NCI-H1930 (cell line): ENCODE results near the gene SSTR4.
"Not testable (repeated sequence)": the region's sequence is repeated elsewhere in the genome, so short reads cannot be mapped to it uniquely, and the experiment has no call there.

Source experiments
- DNase-seq, 2 experiments: peaks; one replicate each; lab custom pipeline; 2025; lab: John Stamatoyannopoulos, UW

SSTR4 gene

DNA sequence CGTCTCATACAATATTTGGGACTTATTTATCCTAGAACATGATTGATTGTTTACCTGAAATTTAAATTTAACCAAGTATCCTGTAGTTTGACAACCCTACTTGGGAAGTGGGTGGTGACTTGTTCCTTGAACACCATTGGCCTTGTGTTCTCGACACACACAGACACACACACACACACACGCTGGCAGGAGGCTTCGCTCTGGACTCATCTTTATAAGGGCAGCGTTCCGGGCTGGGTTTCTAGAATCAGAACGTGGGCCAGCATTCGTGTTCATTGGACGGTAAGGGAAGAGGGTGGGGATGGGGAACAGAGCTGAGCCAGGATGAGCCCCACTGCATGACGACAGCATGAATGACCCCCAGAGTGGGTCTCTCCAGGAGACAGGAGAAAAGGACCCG is 16.2 kb upstream of the SSTR4 start:
- DNase-seq: no peak

DNA sequence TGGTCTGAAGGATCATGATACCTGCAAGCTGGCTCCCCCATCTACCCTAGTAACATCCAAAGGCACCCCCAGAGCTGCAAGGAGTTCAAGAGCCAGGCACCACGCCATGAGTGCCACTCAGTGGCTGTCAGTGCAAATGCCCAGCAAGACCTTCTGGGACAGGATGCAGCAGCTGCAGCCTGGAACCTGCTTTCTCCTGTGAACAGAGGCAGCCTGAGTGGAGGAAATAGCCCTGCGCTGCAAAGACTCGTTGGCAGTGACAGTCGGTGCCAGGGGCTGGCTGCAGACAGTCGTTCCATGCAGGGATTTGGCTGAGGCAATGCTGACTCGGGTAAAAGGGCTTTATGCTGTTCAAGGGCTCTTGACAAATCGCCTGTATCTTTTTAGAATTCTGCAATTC is 15.7 kb upstream of the SSTR4 start:
- no peak for DNase-seq

GRCh38 chr20:23020230-23021018 is 14.7 kb upstream of the SSTR4 start:
- no peak for DNase-seq

- no peak for DNase-seq
These were observed 13.6 kb upstream of the SSTR4 start for GRCh38 chr20:23021541-23021940.

DNA sequence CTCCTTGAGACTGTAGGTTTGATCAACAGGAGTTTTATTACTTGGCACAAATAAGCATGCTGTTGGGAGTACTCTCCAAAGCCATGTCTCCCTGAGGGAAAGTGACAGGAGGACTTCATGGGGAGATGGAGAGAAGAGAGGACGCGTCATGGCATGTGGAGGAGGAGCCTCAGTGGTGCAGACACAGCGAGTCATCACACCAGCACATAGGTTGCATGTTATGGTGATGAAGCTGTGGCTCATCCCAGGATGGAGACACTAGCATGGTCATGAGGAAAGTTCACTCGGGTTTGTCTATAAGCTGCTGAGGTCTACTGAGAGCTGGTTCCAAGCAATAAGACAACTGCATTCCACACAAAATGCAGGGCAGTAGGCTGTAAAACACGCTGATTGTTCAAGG is 13.2 kb upstream of the SSTR4 start:
- DNase-seq: no peak

- no peak for DNase-seq
These were observed 12.3 kb upstream of the SSTR4 start for GRCh38 chr20:23022849-23023248.

GRCh38 chr20:23023621-23024177 is 11.4 kb upstream of the SSTR4 start:
- DNase-seq: no peak

DNA sequence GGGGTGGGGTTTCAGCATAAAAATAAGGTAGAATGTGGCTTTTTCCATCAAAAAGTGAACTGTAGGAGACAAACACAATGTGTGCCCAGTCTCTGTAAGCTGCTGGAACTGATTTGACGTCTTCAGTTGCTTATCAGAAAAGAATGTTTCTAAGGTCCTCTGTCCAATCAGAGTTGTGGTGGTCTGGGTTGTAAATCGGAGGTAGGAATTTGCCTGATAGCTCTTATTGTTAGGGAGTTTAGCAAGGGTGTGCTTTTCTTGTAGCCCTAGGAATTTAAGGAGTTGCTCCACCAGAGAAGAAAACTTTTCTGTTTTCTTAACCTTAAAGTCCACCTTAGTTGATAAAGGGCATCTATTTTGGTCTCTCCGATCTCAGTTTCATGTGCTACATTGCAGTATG is 10.4 kb upstream of the SSTR4 start:
- DNase-seq: no peak

GRCh38 chr20:23025503-23025902 is 9.6 kb upstream of the SSTR4 start:
- not testable (repeated sequence) for DNase-seq

DNA sequence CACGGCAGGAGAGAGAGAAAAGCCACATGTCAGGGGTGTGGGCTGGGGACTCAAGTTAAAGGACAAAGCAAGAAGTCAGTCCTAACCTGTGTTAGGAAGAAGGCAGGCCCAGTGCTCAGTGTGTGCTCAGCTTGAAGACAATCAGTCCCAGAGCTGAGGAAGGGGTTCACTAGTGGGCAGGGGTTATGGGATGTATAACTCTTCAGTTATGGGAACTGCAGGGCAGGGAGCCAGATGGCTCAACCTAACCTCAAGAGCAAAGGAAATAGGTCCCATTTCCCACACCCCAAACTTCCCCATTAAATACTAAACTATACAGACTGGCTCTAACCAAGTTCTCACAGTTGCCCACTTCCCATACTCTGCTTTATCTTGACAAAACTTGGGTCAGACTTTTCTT is 7.4 kb upstream of the SSTR4 start:
- DNase-seq: no peak

DNA sequence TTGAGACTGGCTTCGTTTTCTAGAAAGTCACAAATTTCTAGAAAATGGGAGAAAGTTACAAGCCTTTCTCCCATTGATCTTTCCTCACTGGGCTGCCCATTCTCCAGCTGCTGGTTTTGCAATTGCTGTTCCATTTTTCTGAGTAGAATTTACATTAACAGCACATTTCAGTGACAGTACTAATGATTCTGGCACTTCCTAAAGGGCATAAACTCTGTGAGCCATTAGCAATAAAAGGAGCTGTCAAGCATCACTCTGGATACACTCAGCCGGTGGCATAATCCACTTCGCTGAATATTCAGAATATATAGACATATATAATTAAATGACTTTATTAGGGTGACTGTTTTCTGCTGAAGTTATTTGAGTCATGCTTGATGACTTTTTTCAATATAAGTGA is 6.7 kb upstream of the SSTR4 start:
- no peak for DNase-seq

GRCh38 chr20:23029324-23029723 is 5.8 kb upstream of the SSTR4 start:
- DNase-seq: no peak

DNA sequence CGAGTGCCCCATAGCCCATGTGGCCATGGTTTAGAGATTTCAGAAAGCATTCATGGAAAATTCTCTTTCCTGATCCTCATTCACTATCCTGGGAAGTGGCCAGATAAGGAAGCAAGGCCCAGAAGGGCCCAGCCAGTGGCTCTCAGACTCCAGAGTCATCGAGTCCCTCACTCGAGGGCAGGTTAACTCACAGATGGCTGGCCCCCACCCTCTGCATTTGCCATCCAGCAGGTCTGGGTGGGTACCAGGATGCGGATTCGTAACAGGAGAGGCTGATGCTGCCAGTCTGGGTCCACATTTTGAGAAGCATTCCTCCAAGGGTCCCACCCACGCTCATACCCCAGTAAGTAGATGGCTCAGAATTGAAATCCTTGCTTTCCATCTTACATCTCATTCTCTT is 3.8 kb upstream of the SSTR4 start:
- no peak for DNase-seq

- no peak for DNase-seq
These were observed 2.9 kb upstream of the SSTR4 start for GRCh38 chr20:23032056-23032749.

- DNase-seq: no peak
These were observed 2.4 kb upstream of the SSTR4 start for GRCh38 chr20:23032750-23033078.

DNA sequence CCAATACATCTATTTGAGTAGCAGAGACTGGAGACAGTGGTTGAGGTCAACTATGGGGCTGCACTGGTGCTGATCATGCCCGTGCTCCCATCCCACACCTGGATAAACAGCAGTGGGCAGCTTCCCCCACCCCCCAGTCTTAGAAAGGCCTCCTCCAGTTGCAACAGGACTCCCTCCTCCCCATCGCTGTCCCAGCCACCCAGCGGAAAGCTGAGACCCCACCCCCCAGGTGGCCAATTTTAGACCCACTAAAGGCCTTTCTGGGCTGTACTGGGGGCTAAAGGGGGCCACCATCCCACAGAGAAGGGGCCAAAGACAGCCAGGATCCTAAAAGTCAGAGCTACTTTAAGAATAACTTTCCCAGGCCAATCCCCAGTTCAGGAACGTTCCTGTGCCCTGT is 1.2 kb upstream of the SSTR4 start:
- no peak for DNase-seq

- no peak for DNase-seq
These were observed 619 bp downstream of the SSTR4 start for GRCh38 chr20:23035731-23036130.

DNA sequence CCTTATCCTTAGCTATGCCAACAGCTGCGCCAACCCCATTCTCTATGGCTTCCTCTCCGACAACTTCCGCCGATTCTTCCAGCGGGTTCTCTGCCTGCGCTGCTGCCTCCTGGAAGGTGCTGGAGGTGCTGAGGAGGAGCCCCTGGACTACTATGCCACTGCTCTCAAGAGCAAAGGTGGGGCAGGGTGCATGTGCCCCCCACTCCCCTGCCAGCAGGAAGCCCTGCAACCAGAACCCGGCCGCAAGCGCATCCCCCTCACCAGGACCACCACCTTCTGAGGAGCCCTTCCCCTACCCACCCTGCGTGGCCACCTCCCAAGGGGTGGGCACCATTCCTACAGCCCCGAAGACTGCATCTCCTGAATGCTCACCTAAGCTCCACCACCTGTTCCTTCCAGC is 1.3 kb downstream of the SSTR4 start:
- DNase-seq: no peak

DNA sequence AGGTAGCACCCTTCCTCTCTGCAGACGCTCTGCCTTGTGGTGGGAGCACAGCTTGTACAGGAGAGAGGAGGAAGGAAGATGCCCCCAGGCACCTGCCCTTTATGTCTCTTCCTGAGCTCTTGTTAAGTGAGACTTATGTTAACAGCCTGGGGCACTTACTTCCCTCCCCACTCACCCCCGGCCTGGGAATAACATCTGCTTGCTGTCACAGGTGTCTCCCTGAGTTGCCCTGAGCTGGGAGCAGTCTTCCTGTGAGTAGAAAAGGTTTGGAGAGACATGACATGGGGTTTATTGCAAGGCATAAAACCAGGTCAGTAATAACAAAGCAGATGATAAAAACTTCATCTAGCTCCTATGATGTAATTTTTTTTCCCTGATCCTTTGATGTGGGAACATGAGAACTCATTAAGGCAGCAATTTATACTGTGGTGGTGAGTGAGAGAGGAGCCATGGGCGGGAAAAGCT is 1.9 kb downstream of the SSTR4 start:
- no peak for DNase-seq

DNA sequence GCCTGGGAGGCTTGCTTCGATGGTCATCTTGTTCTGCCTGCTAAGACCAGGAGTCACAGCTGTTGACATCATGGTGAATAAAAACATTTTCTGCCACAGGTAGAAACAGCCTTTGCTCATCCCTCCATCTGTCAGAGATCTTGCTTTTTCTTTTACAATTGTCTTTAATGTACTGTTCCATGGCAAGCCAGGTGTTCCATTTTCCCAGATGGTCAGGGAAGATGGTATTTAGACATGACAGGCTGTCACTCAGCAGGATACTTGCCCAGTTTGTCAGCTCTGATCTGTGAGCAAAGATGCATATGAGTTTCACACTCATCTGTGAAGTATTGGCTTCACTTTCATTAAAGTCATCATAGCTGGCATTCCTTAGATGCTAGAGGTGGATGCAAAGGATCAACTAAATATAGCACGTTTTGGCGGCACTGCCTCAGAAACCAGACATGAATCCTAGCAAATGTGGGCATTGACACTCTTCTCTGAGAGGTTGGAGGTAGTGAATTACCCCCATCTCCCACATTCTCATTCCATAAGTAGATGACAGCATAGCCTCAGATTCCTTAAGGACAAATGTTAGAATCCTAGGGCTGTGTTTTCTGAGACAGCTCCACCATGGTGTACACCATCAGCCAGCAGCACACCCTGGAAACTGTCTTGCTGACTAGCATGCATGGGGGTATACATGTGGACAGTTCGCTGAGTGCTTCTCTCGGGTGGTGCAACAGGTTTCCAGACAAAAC is 4.2 kb downstream of the SSTR4 start:
- no peak for DNase-seq

DNA sequence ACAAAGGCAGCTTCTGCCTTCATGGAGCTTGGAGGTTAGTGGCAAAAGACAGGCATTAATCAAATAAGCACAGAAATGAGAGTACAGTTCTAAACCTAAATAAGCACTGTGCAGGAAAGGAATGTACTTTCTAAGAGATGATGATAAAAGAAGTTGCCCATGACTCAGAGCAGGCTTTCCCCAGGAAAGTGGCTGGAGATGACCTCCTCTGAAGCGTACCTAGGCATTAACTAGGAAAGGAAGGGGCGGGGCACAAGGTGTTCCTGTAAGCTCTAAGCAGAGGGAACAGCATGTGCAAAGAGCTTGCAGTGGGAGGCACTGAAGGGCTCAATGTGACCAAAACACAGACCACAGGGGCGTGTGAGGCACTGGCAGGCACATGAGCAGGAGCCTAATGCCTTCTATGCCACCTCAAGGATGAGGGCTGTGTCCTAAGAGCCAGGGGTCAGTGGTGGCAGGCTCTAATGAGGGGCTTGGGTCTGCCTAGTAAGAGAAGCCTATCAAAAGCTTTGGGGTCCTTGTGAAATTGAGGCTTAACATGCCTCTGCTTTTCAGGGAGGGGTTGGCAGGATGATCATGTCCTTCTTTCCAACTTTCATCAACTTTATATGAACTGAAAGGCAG is 4.9 kb downstream of the SSTR4 start:
- no peak for DNase-seq

- no peak for DNase-seq
These were observed 7.2 kb downstream of the SSTR4 start for GRCh38 chr20:23042270-23042669.
